KMS-11 (cell line): ENCODE results near the gene KCNQ4.

Experiments
- H2AFZ ChIP-seq: fragments of 200-600 bp; sonication (generic); 2 replicates; pipeline ENCODE4 v1.6.1; 2016; ENCODE audit warnings: antibody characterized with exemption, mixed run types, low read depth
- H3K27ac ChIP-seq: fragments of 200-600 bp; sonication (generic); 2 replicates; pipeline ENCODE4 v1.6.1; 2016; ENCODE audit warnings: mild to moderate bottlenecking, mixed run types
- H3K27me3 ChIP-seq: fragments of 200-600 bp; sonication (generic); 2 replicates; pipeline ENCODE4 v1.6.1; 2017; ENCODE audit warnings: mild to moderate bottlenecking, low read depth, mixed run types, moderate library complexity; ENCODE audit not compliant: insufficient read depth
- H3K36me3 ChIP-seq: fragments of 200-600 bp; sonication (generic); 2 replicates; pipeline ENCODE4 v1.6.1; 2017; ENCODE audit warnings: mild to moderate bottlenecking, mixed run types; ENCODE audit not compliant: insufficient read depth
- H3K4me1 ChIP-seq: fragments of 200-600 bp; sonication (generic); 2 replicates; pipeline ENCODE4 v1.6.1; 2016; ENCODE audit warnings: mild to moderate bottlenecking, low read depth, mixed run types; ENCODE audit not compliant: poor library complexity, severe bottlenecking
- H3K4me2 ChIP-seq: fragments of 200-600 bp; sonication (generic); 2 replicates; pipeline ENCODE4 v1.7.0; 2016; ENCODE audit warnings: mild to moderate bottlenecking, mixed run types
- H3K4me3 ChIP-seq: fragments of 200-600 bp; sonication (generic); IDR thresholded peaks from 2 replicates; pipeline ENCODE4 v1.6.1; 2017; ENCODE audit warnings: low read depth, low read length, mixed read lengths; ENCODE audit not compliant: insufficient read depth
- H3K79me2 ChIP-seq: fragments of 200-600 bp; sonication (generic); 2 replicates; pipeline ENCODE4 v1.6.1; 2016; ENCODE audit warnings: low read depth, mixed run types; ENCODE audit not compliant: insufficient read depth
- H3K9ac ChIP-seq: fragments of 200-600 bp; sonication (generic); 2 replicates; pipeline ENCODE4 v1.6.1; 2016; ENCODE audit warnings: mild to moderate bottlenecking, mixed run types
- H4K20me1 ChIP-seq: fragments of 200-600 bp; sonication (generic); 2 replicates; pipeline ENCODE4 v1.6.1; 2016; ENCODE audit warnings: mild to moderate bottlenecking, mixed run types; ENCODE audit not compliant: insufficient read depth
- TF ChIP-seq, protein P1 (sequence below): fragments of 200-600 bp; sonication (generic); conservative IDR thresholded peaks from 2 replicates; pipeline ENCODE4 v1.6.1; 2017; ENCODE audit warnings: low read depth, mild to moderate bottlenecking, antibody characterized with exemption, low read length, moderate library complexity, mixed read lengths

The KCNQ4 gene

GRCh38 chr1:40841602-40842001 is 58.0 kb downstream of the KCNQ4 start:
- Histone ChIP-seq H3K79me2 (no peaks in the 10 kb centered on the region), H3K27me3 (no peaks in the 10 kb centered on the region), H3K4me3 (no peak overlapping the region), H3K4me1 (peaks cover 17% of the 10 kb centered on the region), H3K4me2 (no peak overlapping the region), H3K36me3 (no peaks in the 10 kb centered on the region), H3K27ac (no peak overlapping the region), H4K20me1 (no peaks in the 10 kb centered on the region), H2AFZ (no peak overlapping the region), H3K9ac (no peak overlapping the region)
- TF ChIP-seq, protein P1, sequence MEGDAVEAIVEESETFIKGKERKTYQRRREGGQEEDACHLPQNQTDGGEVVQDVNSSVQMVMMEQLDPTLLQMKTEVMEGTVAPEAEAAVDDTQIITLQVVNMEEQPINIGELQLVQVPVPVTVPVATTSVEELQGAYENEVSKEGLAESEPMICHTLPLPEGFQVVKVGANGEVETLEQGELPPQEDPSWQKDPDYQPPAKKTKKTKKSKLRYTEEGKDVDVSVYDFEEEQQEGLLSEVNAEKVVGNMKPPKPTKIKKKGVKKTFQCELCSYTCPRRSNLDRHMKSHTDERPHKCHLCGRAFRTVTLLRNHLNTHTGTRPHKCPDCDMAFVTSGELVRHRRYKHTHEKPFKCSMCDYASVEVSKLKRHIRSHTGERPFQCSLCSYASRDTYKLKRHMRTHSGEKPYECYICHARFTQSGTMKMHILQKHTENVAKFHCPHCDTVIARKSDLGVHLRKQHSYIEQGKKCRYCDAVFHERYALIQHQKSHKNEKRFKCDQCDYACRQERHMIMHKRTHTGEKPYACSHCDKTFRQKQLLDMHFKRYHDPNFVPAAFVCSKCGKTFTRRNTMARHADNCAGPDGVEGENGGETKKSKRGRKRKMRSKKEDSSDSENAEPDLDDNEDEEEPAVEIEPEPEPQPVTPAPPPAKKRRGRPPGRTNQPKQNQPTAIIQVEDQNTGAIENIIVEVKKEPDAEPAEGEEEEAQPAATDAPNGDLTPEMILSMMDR: no peak

GRCh38 chr1:40842207-40842606 is 58.6 kb downstream of the KCNQ4 start:
- peaks cover 17% of the 10 kb centered on the region for H3K4me1 ChIP-seq

DNA sequence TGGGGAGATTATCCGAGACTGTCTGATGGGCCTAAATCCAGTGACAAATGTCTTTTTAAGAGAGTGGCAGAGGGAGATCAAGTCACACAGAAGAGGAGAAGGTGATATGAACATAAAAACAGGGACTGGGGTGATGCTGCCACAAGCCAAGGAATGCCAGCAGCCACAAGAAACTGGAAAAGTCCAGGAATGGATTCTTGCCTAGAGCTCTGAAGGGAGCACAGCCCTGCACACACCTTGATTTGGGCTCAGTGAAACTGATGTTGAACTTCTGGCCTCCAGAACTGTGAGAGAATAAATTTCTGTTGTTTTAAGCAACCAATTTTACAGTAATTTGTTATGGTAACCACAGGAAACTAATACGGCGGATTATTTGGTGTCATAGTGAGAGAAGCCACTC is 59.1 kb downstream of the KCNQ4 start:
- H2AFZ ChIP-seq: no peak overlapping the region
- H3K9ac ChIP-seq: no peak overlapping the region

More at GRCh38 chr1:40842207-40842606, 58.6 kb downstream of the KCNQ4 start:
- TF ChIP-seq, protein P1: no peak
- no peaks in the 10 kb centered on the region for H3K36me3 ChIP-seq
- H2AFZ ChIP-seq: no peak overlapping the region
- H3K27me3 ChIP-seq: no peaks in the 10 kb centered on the region
- H3K4me2 ChIP-seq: no peak overlapping the region
- H3K79me2 ChIP-seq: no peaks in the 10 kb centered on the region
- no peak overlapping the region for H3K4me3 ChIP-seq
- H4K20me1 ChIP-seq: no peaks in the 10 kb centered on the region
- no peak overlapping the region for H3K27ac ChIP-seq
- H3K9ac ChIP-seq: no peak overlapping the region

DNA sequence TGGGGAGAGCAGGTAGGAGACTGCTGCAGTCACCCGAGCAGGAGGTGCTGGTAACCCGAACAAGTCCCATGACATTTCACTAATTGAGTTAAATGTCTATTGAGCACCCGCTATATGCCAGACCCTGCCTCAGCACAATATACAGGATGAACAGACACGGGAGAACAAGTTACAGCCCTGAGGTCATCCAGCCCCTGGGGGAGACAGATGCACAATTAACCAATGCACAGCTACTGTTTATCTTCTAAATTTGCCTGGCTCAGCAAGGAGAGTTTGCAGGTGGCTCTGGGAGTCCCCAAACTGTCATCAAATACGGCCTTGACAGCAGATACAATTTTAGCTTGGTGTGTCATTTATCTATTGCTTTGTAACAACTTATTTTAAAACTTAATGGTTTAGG is 60.5 kb downstream of the KCNQ4 start:
- Histone ChIP-seq H4K20me1 (no peaks in the 10 kb centered on the region), H3K4me2 (no peak overlapping the region; the same call in 1 of the 2 replicates), H3K4me1 (peaks cover 17% of the 10 kb centered on the region), H3K9ac (no peak overlapping the region), H2AFZ (no peak overlapping the region), H3K79me2 (no peaks in the 10 kb centered on the region), H3K36me3 (no peaks in the 10 kb centered on the region), H3K27me3 (no peaks in the 10 kb centered on the region), H3K4me3 (no peak overlapping the region), H3K27ac (peak overlapping the region; percentile 41; the same call in 1 of the 2 replicates)
- TF ChIP-seq, protein P1: no peak

More for the DNA sequence above, 59.1 kb downstream of the KCNQ4 start:
- Histone ChIP-seq H3K27me3 (no peaks in the 10 kb centered on the region), H3K4me2 (no peak overlapping the region), H3K27ac (no peak overlapping the region), H4K20me1 (no peaks in the 10 kb centered on the region), H3K4me3 (no peak overlapping the region), H3K79me2 (no peaks in the 10 kb centered on the region), H3K36me3 (no peaks in the 10 kb centered on the region), H3K4me1 (peaks cover 17% of the 10 kb centered on the region)
- TF ChIP-seq, protein P1: no peak
